Placental epithelial cell (primary cell): ENCODE results near the gene ESPL1. TPM values are rescaled to one million over a fixed set of nuclear protein-coding genes. Genes with fewer than 3 reads are reported as not detected.

Experiments used
- total RNA-seq: library from RNA; depleted of rRNA; stranded (reverse); fragments of >200 nt; gene quantifications from 2 replicates; pipeline ENCODE4 v1.2.3, GENCODE V29; 2012

Gene ESPL1
- total RNA-seq: 7.7 and 9.8 TPM in 2 replicates

GRCh38 chr12:53267999-53268629 lies at the start of gene ESPL1:
TSS of gene ESPL1 (plus strand) at chr12:53268299. CDS start at chr12:53268767, 468 bp downstream.

GRCh38 chr12:53231921-53232645 lies 36.0 kb upstream of the ESPL1 start, which contains the start of gene RARG:
TSS of gene RARG (minus strand) at chr12:53232209. CDS start at chr12:53227545, 4,664 bp downstream.

DNA sequence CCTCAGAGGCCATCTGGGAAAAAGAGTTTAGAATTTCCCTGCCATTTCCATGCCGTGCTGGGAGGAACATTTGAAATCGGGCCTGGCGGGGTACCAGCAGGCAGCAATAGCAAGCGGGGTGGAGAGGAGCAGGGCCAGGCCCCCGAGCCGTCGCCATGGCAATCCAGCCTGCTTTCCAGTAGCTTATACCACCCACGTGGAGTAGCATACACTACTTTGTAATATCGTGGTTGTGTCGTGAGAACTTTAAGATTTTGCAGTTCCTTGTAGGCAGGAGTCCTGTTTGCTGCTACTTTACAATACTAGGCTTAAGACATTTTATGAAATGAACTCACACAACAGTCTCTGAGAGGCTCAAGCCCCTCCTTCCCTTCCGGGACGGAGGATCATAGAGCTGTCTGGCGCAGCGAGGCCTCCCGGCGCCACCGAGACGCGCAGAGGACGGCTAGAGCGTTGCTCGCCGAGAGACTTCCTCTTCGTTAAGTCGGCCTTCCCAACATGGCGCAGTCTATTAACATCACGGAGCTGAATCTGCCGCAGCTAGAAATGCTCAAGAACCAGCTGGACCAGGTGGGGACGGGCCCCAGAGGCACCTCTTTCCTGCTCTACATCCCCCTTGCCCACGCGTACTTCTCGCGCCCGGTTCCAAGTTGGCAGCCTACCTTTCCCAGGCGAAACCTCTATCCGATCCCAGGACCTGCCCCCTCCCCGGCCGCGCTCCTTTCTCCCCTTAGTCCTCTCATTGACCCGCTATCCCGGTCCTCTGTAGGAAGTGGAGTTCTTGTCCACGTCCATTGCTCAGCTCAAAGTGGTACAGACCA lies 27.2 kb downstream of the ESPL1 start, which contains the start of gene PFDN5:
PFDN5 (plus strand) TSS at position 473 of the 821 bp plus-strand sequence; CDS start at position 499, 26 bp downstream.

GRCh38 chr12:53299454-53300180 lies 31.5 kb downstream of the ESPL1 start, which contains the start of gene MYG1:
TSS of gene MYG1 (plus strand) at chr12:53299695. CDS start at chr12:53299738, 43 bp downstream.

GRCh38 chr12:53336181-53336681 lies 68.1 kb downstream of the ESPL1 start, which contains the start of gene SP7:
TSS of gene SP7 (minus strand) at chr12:53336354. CDS start at chr12:53335646, 708 bp downstream.

Other genes with a start within 250 kb of the ESPL1 start
- gene TNS2, start 218.2 kb upstream of the ESPL1 start, total RNA-seq: 5.1 and 14.9 TPM in 2 replicates
- gene SPRYD3, start 188.9 kb upstream of the ESPL1 start, total RNA-seq: 26.7 and 33.4 TPM in 2 replicates
- gene IGFBP6, start 170.6 kb upstream of the ESPL1 start, total RNA-seq: 45.4 and 101 TPM in 2 replicates
- not detected in 2 replicates for gene SOAT2, start 164.8 kb upstream of the ESPL1 start, total RNA-seq
- gene ZNF740, start 87.6 kb upstream of the ESPL1 start, total RNA-seq: 12.6 and 18.1 TPM in 2 replicates
- gene CSAD, start 87.4 kb upstream of the ESPL1 start, total RNA-seq: 3.9 and 14.9 TPM in 2 replicates
- gene ITGB7, start 61.0 kb upstream of the ESPL1 start, total RNA-seq: not detected in 2 replicates
- gene RARG, start 36.1 kb upstream of the ESPL1 start, total RNA-seq: 21.1 and 36.9 TPM in 2 replicates
- 210 and 446 TPM in 2 replicates for gene PFDN5, start 27.2 kb downstream of the ESPL1 start, total RNA-seq
- gene MYG1, start 31.4 kb downstream of the ESPL1 start, total RNA-seq: 42.8 and 49.6 TPM in 2 replicates
- 53.0 and 64.9 TPM in 2 replicates for gene AAAS, start 53.3 kb downstream of the ESPL1 start, total RNA-seq
- not detected in 2 replicates for gene SP7, start 68.1 kb downstream of the ESPL1 start, total RNA-seq
- gene SP1, start 111.9 kb downstream of the ESPL1 start, total RNA-seq: 41.6 and 57.5 TPM in 2 replicates
- gene AMHR2, start 155.6 kb downstream of the ESPL1 start, total RNA-seq: not detected in 2 replicates
- 39.3 and 50.6 TPM in 2 replicates for gene PRR13, start 173.4 kb downstream of the ESPL1 start, total RNA-seq
- 315 and 399 TPM in 2 replicates for gene PCBP2, start 183.8 kb downstream of the ESPL1 start, total RNA-seq
- gene MAP3K12, start 231.2 kb downstream of the ESPL1 start, total RNA-seq: 13.4 and 34.5 TPM in 2 replicates
- gene TARBP2, start 233.0 kb downstream of the ESPL1 start, total RNA-seq: 58.5 and 97.3 TPM in 2 replicates
- not detected in 2 replicates for gene NPFF, start 239.2 kb downstream of the ESPL1 start, total RNA-seq